ENCODE measurements around the gene UNC13A.
"Not testable (repeated sequence)": the region's sequence is repeated elsewhere in the genome, so short reads cannot be mapped to it uniquely, and the experiment has no call there.

UNC13A gene

GRCh38 chr19:17604372-17605025, 83.7 kb downstream of the UNC13A start:
- no peak for DNase-seq (ENCODE audit: low read depth)

- DNase-seq (ENCODE audit: low read depth), result no peak
Observed at GRCh38 chr19:17602872-17603510, 85.2 kb downstream of the UNC13A start.

- no peak for DNase-seq (ENCODE audit: low read depth)
Observed at GRCh38 chr19:17602217-17602616, 85.9 kb downstream of the UNC13A start.

GRCh38 chr19:17601683-17602082, 86.5 kb downstream of the UNC13A start:
- no peak for DNase-seq (ENCODE audit: low read depth)

- DNase-seq (ENCODE audit: low read depth), result no peak
Observed at GRCh38 chr19:17599780-17600179, 88.4 kb downstream of the UNC13A start.

- no peak for DNase-seq (ENCODE audit: low read depth)
Observed at GRCh38 chr19:17598953-17599352, 89.2 kb downstream of the UNC13A start.

- not testable (repeated sequence) for DNase-seq (ENCODE audit: low read depth)
Observed at GRCh38 chr19:17598063-17598462, 90.1 kb downstream of the UNC13A start.

- not testable (repeated sequence) for DNase-seq (ENCODE audit: low read depth)
Observed at GRCh38 chr19:17594296-17594695, 93.9 kb downstream of the UNC13A start.

- no peak for DNase-seq (ENCODE audit: low read depth)
Observed at GRCh38 chr19:17590866-17591265, 97.3 kb downstream of the UNC13A start.

GRCh38 chr19:17585395-17585794, 102.8 kb downstream of the UNC13A start:
- not testable (repeated sequence) for DNase-seq (ENCODE audit: low read depth)

GRCh38 chr19:17584132-17584531, 104.0 kb downstream of the UNC13A start:
- no peak for DNase-seq (ENCODE audit: low read depth)

GRCh38 chr19:17582613-17583012, 105.5 kb downstream of the UNC13A start:
- no peak for DNase-seq (ENCODE audit: low read depth)

- DNase-seq (ENCODE audit: low read depth), result no peak
Observed at GRCh38 chr19:17581211-17581874, 106.8 kb downstream of the UNC13A start.

- DNase-seq (ENCODE audit: low read depth), result no peak
Observed at GRCh38 chr19:17580470-17581144, 107.5 kb downstream of the UNC13A start.

- no peak for DNase-seq (ENCODE audit: low read depth)
Observed at GRCh38 chr19:17579661-17580244, 108.4 kb downstream of the UNC13A start.

- no peak for DNase-seq (ENCODE audit: low read depth)
Observed at GRCh38 chr19:17577457-17578097, 110.6 kb downstream of the UNC13A start.

GRCh38 chr19:17576758-17577456, 111.2 kb downstream of the UNC13A start:
- DNase-seq (ENCODE audit: low read depth), result no peak

GRCh38 chr19:17575871-17576757, 112.0 kb downstream of the UNC13A start:
- DNase-seq (ENCODE audit: low read depth), result no peak

- no peak for DNase-seq (ENCODE audit: low read depth)
Observed at GRCh38 chr19:17572638-17573037, 115.5 kb downstream of the UNC13A start.

- DNase-seq (ENCODE audit: low read depth), result no peak
Observed at GRCh38 chr19:17570791-17571190, 117.4 kb downstream of the UNC13A start.
